ENCODE data around the gene CDH24. TPM values are rescaled to one million over a fixed set of nuclear protein-coding genes. Genes with fewer than 3 reads are reported as not detected.

Gene CDH24
- total and polyA plus RNA-seq, 2 of the 13 experiments (the other 11 are each of a cell fraction or from before 2014, with no cell fraction given): 0.69 to 0.99 TPM

GRCh38 chr14:23068789-23069412 is 11.6 kb upstream of the CDH24 start (continued):
- TF ChIP-seq AHDC1 (CRISPR knock-in tag; IDR thresholded peaks at IDR 0.05; ENCODE audit: borderline replicate concordance) (no peak), HCFC1 (IDR thresholded peaks at IDR 0.05; ENCODE audit: low read depth, low read length) (no peak), AHR (CRISPR knock-in tag; IDR thresholded peaks at IDR 0.05) (no peak), STAG1 (CRISPR knock-in tag; IDR thresholded peaks at IDR 0.05) (peak; percentile 82), ZNF614 (CRISPR knock-in tag; IDR thresholded peaks at IDR 0.05; ENCODE audit: borderline replicate concordance) (peak; percentile 91), ZNF232 (CRISPR knock-in tag; IDR thresholded peaks at IDR 0.05; ENCODE audit: borderline replicate concordance) (no peak), HHEX (CRISPR knock-in tag; IDR thresholded peaks at IDR 0.05) (no peak), ZNF850 (CRISPR knock-in tag; conservative IDR thresholded peaks at IDR 0.05) (no peak), THRA (CRISPR knock-in tag; IDR thresholded peaks at IDR 0.05; ENCODE audit: borderline replicate concordance) (peak; percentile 69), HES4 (CRISPR knock-in tag; IDR thresholded peaks at IDR 0.05; ENCODE audit: borderline replicate concordance) (no peak), ZNF451 (CRISPR knock-in tag; IDR thresholded peaks at IDR 0.05) (no peak), RAD21 (CRISPR knock-in tag; IDR thresholded peaks at IDR 0.05) (peak; percentile 94), ZNF512B (CRISPR knock-in tag; IDR thresholded peaks at IDR 0.05; ENCODE audit: borderline replicate concordance) (no peak), SRSF1 (optimal IDR thresholded peaks at IDR 0.05; ENCODE audit: low read depth, low read length) (no peak), MIXL1 (CRISPR knock-in tag; IDR thresholded peaks at IDR 0.05) (peak; percentile 95), MED13 (CRISPR knock-in tag; IDR thresholded peaks at IDR 0.05) (no peak)
